ENCODE results near the gene EPAS1. TPM values are rescaled to one million over a fixed set of nuclear protein-coding genes. Genes with fewer than 3 reads are reported as not detected.
A peak's percentile ranks its signal among the peaks of the same experiment; 100 is the strongest.

Gene EPAS1
- polyA plus RNA-seq, 2 of the 4 experiments (the other 2 are of a cell fraction), result 128 to 143 TPM

DNA sequence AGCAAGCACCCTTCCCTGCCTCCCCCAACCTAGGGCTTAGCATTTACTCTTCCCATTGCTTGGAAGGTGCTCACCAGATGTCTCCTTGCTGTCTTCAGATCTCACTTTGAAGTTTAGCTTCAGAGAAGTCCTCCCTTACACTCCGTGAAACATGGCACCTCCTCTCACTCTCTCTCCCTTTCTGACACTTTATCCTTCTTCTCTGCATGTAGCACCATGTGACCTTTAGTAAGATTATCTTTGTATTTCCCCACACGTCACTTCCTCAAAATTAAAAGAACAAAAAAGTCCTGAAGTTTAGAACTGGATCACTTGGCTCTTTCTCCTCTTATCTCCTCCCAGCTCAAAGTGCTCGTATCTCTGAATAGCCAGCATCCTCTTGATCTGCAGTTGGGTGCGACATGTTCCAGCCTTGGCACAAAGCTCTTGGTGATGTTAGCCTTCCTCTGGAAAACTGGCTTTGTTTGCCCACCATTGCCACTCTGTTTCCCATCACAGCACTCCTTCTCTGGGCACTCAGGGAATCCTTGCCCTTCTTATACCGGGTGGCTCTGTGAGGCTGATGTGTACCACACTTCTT is 40.6 kb upstream of the EPAS1 start:
- DNase-seq (ENCODE audit: low read depth in 1 of 2, low spot score in 1 of 2) (no peak), FAIRE-seq (no peak), ATAC-seq (no peak)
- WGBS (ENCODE audit: missing lambda C conversion rate), result 84% methylated on average over 5 of the region's 5 CpGs
- Histone ChIP-seq H3K9me3 (no peaks in the 10 kb centered on the region), H3K4me2 (no peak overlapping the region), H3K4me3 (no peak overlapping the region), H3K4me1 (no peaks in the 10 kb centered on the region), H3K27ac (no peak overlapping the region)
- ChIA-PET CTCF (no interaction called here), POLR2A (no interaction called here)
- TF ChIP-seq KDM1A (IDR thresholded peaks at IDR 0.05; ENCODE audit: low read depth), result no peak
- TF ChIP-seq ZFP36 (IDR thresholded peaks at IDR 0.05; ENCODE audit: borderline replicate concordance, partially characterized antibody), result no peak
- TF ChIP-seq MAZ (IDR thresholded peaks at IDR 0.05; ENCODE audit: borderline replicate concordance, low read depth, low read length), result no peak
- TF ChIP-seq CBX8 (IDR thresholded peaks at IDR 0.05), result no peak
- TF ChIP-seq, protein P1, sequence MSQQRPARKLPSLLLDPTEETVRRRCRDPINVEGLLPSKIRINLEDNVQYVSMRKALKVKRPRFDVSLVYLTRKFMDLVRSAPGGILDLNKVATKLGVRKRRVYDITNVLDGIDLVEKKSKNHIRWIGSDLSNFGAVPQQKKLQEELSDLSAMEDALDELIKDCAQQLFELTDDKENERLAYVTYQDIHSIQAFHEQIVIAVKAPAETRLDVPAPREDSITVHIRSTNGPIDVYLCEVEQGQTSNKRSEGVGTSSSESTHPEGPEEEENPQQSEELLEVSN (IDR thresholded peaks at IDR 0.05; ENCODE audit: borderline replicate concordance, low read depth), result no peak
- TF ChIP-seq FOSB (CRISPR knock-in tag; IDR thresholded peaks at IDR 0.05), result no peak
- no peak for TF ChIP-seq NR3C1 (IDR thresholded peaks at IDR 0.05)
- TF ChIP-seq CEBPB (IDR thresholded peaks at IDR 0.05), result no peak
- no peak for TF ChIP-seq EHF (CRISPR knock-in tag; IDR thresholded peaks at IDR 0.05)
- TF ChIP-seq FOXS1 (CRISPR knock-in tag; IDR thresholded peaks at IDR 0.05), result no peak
- no peak for TF ChIP-seq JUN (IDR thresholded peaks at IDR 0.05)

GRCh38 chr2:46257476-46257875 is 39.7 kb upstream of the EPAS1 start:
- CTCF ChIA-PET, result interaction anchor here (0.9 to 1.7 kb wide), 4 partner anchors 14 to 194 kb away, joined by 3 to 6 read pairs (median 4); no protein-coding TSS in a partner anchor
- 79% methylated on average over 4 of the region's 4 CpGs for WGBS (ENCODE audit: missing lambda C conversion rate)
- Histone ChIP-seq H3K9me3 (no peaks in the 10 kb centered on the region), H3K4me3 (no peak overlapping the region), H3K27ac (no peak overlapping the region), H3K4me2 (no peak overlapping the region), H3K4me1 (no peaks in the 10 kb centered on the region)
- DNase-seq (ENCODE audit: low read depth in 1 of 2, low spot score in 1 of 2) (no peak), FAIRE-seq (no peak), ATAC-seq (no peak)
- POLR2A ChIA-PET, result no interaction called here
- TF ChIP-seq JUN (IDR thresholded peaks at IDR 0.05) (no peak), USF2 (IDR thresholded peaks at IDR 0.05) (no peak), KDM5A (IDR thresholded peaks at IDR 0.05) (no peak), SMC3 (IDR thresholded peaks at IDR 0.05) (no peak), RNF2 (IDR thresholded peaks at IDR 0.05; ENCODE audit: borderline replicate concordance, low read depth) (no peak), RCOR1 (IDR thresholded peaks at IDR 0.05; ENCODE audit: low read depth, low read length) (no peak), ZNF302 (CRISPR knock-in tag; IDR thresholded peaks at IDR 0.05) (no peak), CHD4 (IDR thresholded peaks at IDR 0.05; ENCODE audit: borderline replicate concordance) (no peak), RARB (CRISPR knock-in tag; IDR thresholded peaks at IDR 0.05) (no peak), CBX8 (IDR thresholded peaks at IDR 0.05) (no peak), EP300 (IDR thresholded peaks at IDR 0.05) (no peak), CBX2 (IDR thresholded peaks at IDR 0.05; ENCODE audit: borderline replicate concordance, low read depth) (no peak), MAZ (IDR thresholded peaks at IDR 0.05; ENCODE audit: borderline replicate concordance, low read depth, low read length) (no peak), HOXA7 (CRISPR knock-in tag; IDR thresholded peaks at IDR 0.05) (no peak)

- Histone ChIP-seq H3K4me1 (no peaks in the 10 kb centered on the region), H3K4me2 (no peak overlapping the region), H3K9me3 (no peaks in the 10 kb centered on the region), H3K4me3 (no peak overlapping the region), H3K27ac (no peak overlapping the region)
- ChIA-PET POLR2A (no interaction called here), CTCF (interaction anchor here (0.9 to 1.7 kb wide), 4 partner anchors 15 to 195 kb away, joined by 3 to 6 read pairs (median 4); no protein-coding TSS in a partner anchor)
- TF ChIP-seq, protein P2, sequence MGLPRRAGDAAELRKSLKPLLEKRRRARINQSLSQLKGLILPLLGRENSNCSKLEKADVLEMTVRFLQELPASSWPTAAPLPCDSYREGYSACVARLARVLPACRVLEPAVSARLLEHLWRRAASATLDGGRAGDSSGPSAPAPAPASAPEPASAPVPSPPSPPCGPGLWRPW (IDR thresholded peaks at IDR 0.05), result no peak
- TF ChIP-seq, protein P3, sequence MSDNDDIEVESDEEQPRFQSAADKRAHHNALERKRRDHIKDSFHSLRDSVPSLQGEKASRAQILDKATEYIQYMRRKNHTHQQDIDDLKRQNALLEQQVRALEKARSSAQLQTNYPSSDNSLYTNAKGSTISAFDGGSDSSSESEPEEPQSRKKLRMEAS (IDR thresholded peaks at IDR 0.05), result no peak
- TF ChIP-seq USF2 (IDR thresholded peaks at IDR 0.05), result peak; percentile 74
- WGBS (ENCODE audit: missing lambda C conversion rate), result 47% methylated on average over 5 of the region's 5 CpGs
- ATAC-seq (no peak), FAIRE-seq (no peak), DNase-seq (ENCODE audit: low read depth in 1 of 2, low spot score in 1 of 2) (no peak)
These were observed 39.2 kb upstream of the EPAS1 start for GRCh38 chr2:46257980-46258379.
